A549 (cell line): ENCODE data around the gene ANKRD12. TPM values are rescaled to one million over a fixed set of nuclear protein-coding genes. Genes with fewer than 3 reads are reported as not detected.
"Not testable (repeated sequence)": the region's sequence is repeated elsewhere in the genome, so short reads cannot be mapped to it uniquely, and the experiment has no call there.

Experiments
- ATAC-seq, 2 experiments: fragments of 200-7000 bp in 1 of 2; fragments of >200 bp in 1 of 2; cut with Nextera tagmentation in 1 of 2; cut with Tn5 transposase in 1 of 2; 3 replicates each; pipeline versions ENCODE4 v1.8.0 to v1.9.1; 2018 to 2020; ENCODE audit warnings: mild to moderate bottlenecking in 1 of 2, moderate library complexity in 1 of 2
- CTCF ChIA-PET: fragments of 300-600 bp; sonication (Branson Sonifier 250); formaldehyde crosslinking; extraction: SDS; loops from one replicate; lab custom pipeline; 2021; ENCODE audit warnings: antibody characterized with exemption, inconsistent platforms; lab: Yijun Ruan, JAX
- POLR2A ChIA-PET: fragments of 350-600 bp; formaldehyde crosslinking; extraction: SDS; loops from one replicate; lab custom pipeline; 2021; ENCODE audit warnings: antibody characterized with exemption, inconsistent platforms; lab: Yijun Ruan, JAX
- DNase-seq, 2 experiments: peaks; one replicate each; pipeline versions ENCODE4 v3.0.0 to v3.0.0-alpha.2; 2011 to 2016; ENCODE audit warnings: low read depth in 1 of 2, low spot score in 1 of 2
- FAIRE-seq: peaks from 2 replicates; lab custom pipeline; 2011; peaks lifted over from hg19 to GRCh38; lab: Jason Lieb, UNC
- H3K27ac ChIP-seq, 2 experiments: fragments of >200 bp; sonication (Bioruptor Twin); formaldehyde crosslinking; 3 replicates each; pipeline ENCODE4 v1.5.1; 2016 to 2017
- H3K4me1 ChIP-seq: fragments of >200 bp; sonication (Bioruptor Twin); formaldehyde crosslinking; 3 replicates; pipeline ENCODE4 v1.6.1; 2016
- H3K4me2 ChIP-seq: fragments of >200 bp; sonication (Bioruptor Twin); formaldehyde crosslinking; 3 replicates; pipeline ENCODE4 v1.6.1; 2016
- H3K4me3 ChIP-seq: fragments of >200 bp; sonication (Bioruptor Twin); formaldehyde crosslinking; 3 replicates; pipeline ENCODE4 v1.5.1; 2016
- H3K9me3 ChIP-seq: fragments of >200 bp; sonication (Bioruptor Twin); formaldehyde crosslinking; 3 replicates; pipeline ENCODE4 v1.6.1; 2016
- CBX2 ChIP-seq: fragments of 200-600 bp; sonication (generic); IDR thresholded peaks from 2 replicates; pipeline ENCODE4 v1.6.1; 2016; ENCODE audit warnings: low read depth, mild to moderate bottlenecking, borderline replicate concordance
- CEBPB ChIP-seq, 2 experiments: fragments of >200 bp in 1 of 2; sonication (Bioruptor Twin) in 1 of 2; formaldehyde crosslinking in 1 of 2; IDR thresholded peaks; 2 replicates each; pipeline ENCODE4 v1.6.1; 2012 to 2016
- CHD4 ChIP-seq: fragments of 200-600 bp; sonication (generic); IDR thresholded peaks from 2 replicates; pipeline ENCODE4 v1.6.1; 2016; ENCODE audit warnings: antibody characterized with exemption, mild to moderate bottlenecking, borderline replicate concordance
- EHF ChIP-seq: fragments of 250-450 bp; sonication (Bioruptor Pico); IDR thresholded peaks from 2 replicates; pipeline ENCODE4 v1.5.0; 2020; ENCODE audit warnings: mild to moderate bottlenecking
- EP300 ChIP-seq, 2 experiments: fragments of >200 bp; sonication (Bioruptor Twin); formaldehyde crosslinking; IDR thresholded peaks; 2 replicates in 1 of 2; 3 replicates in 1 of 2; pipeline ENCODE4 v1.6.1; 2016 to 2017
- FOSL2 ChIP-seq, 2 experiments: fragments of 450-650 bp in 1 of 2; fragments of >200 bp in 1 of 2; sonication (Bioruptor Twin) in 1 of 2; formaldehyde crosslinking; IDR thresholded peaks; 2 replicates each; pipeline versions ENCODE4 v1.5.0 to v1.6.1; 2016 to 2020; ENCODE audit warnings: mild to moderate bottlenecking in 1 of 2, moderate library complexity in 1 of 2
- FOXS1 ChIP-seq: fragments of 250-450 bp; sonication (Bioruptor Pico); IDR thresholded peaks from 2 replicates; pipeline ENCODE4 v1.5.0; 2020; ENCODE audit warnings: mild to moderate bottlenecking, moderate library complexity
- HMGXB4 ChIP-seq: fragments of 250-450 bp; sonication (Bioruptor Pico); IDR thresholded peaks from 2 replicates; pipeline ENCODE4 v1.5.0; 2021; ENCODE audit warnings: mild to moderate bottlenecking, moderate library complexity, borderline replicate concordance
- HOXB13 ChIP-seq: fragments of 250-450 bp; sonication (Bioruptor Pico); IDR thresholded peaks from 2 replicates; pipeline ENCODE4 v1.5.0; 2020; ENCODE audit warnings: low read depth, mild to moderate bottlenecking, moderate library complexity
- JUNB ChIP-seq: fragments of >200 bp; sonication (Bioruptor Twin); formaldehyde crosslinking; IDR thresholded peaks from 2 replicates; pipeline ENCODE4 v1.6.1; 2016
- KDM1A ChIP-seq: fragments of 200-600 bp; sonication (generic); IDR thresholded peaks from 2 replicates; pipeline ENCODE4 v1.6.1; 2016; ENCODE audit warnings: low read depth, mild to moderate bottlenecking
- KDM5A ChIP-seq: fragments of 200-600 bp; sonication (generic); IDR thresholded peaks from 2 replicates; pipeline ENCODE4 v1.6.1; 2016; ENCODE audit warnings: antibody characterized with exemption, mild to moderate bottlenecking
- MAX ChIP-seq: IDR thresholded peaks from 2 replicates; pipeline ENCODE4 v1.6.1; 2012
- NPAS2 ChIP-seq: fragments of 250-450 bp; sonication (Bioruptor Pico); IDR thresholded peaks from 2 replicates; pipeline ENCODE4 v1.8.0; 2022; ENCODE audit warnings: mild to moderate bottlenecking, moderate library complexity, borderline replicate concordance
- NR3C1 ChIP-seq: fragments of >200 bp; sonication (Bioruptor Twin); formaldehyde crosslinking; IDR thresholded peaks from 3 replicates; pipeline ENCODE4 v1.6.1; 2017
- RAD21 ChIP-seq, 2 experiments: fragments of >200 bp in 1 of 2; sonication (Bioruptor Twin) in 1 of 2; formaldehyde crosslinking in 1 of 2; IDR thresholded peaks in 1 of 2; conservative IDR thresholded peaks in 1 of 2; 2 replicates in 1 of 2; 3 replicates in 1 of 2; pipeline ENCODE4 v1.6.1; 2012 to 2018; ENCODE audit warnings: inconsistent platforms in 1 of 2
- TP53 ChIP-seq: fragments of 250-450 bp; sonication (Bioruptor Pico); IDR thresholded peaks from 2 replicates; pipeline ENCODE4 v1.5.0; 2021; ENCODE audit warnings: mild to moderate bottlenecking, moderate library complexity
- ZFP36 ChIP-seq: fragments of 450-650 bp; IDR thresholded peaks from 2 replicates; pipeline ENCODE4 v1.6.1; 2014; ENCODE audit warnings: borderline replicate concordance; ENCODE audit not compliant: partially characterized antibody
- WGBS: methylation state at CpG from one replicate; pipeline ENCODE4 v1.1.6; 2017; ENCODE audit errors: missing lambda C conversion rate; 5-methylcytosine and 5-hydroxymethylcytosine counted together
- polyA plus RNA-seq, 4 experiments: library from polyadenylated mRNA; depleted of rRNA in 3 of 4; stranded (reverse); fragments of >200 nt; fragmentation: RNase III in 1 of 4; extraction: RNeasy Plus Mini Kit Qiagen cat#74134 plus additional on column Dnase treatment in 1 of 4; gene quantifications; 2 replicates in 3 of 4; 3 replicates in 1 of 4; pipeline ENCODE4 v1.2.3, GENCODE V29; 2011 to 2017

Gene ANKRD12
- polyA plus RNA-seq, 2 of the 4 experiments (the other 2 are of a cell fraction), result 2.7 to 7.3 TPM

- ATAC-seq (no peak), FAIRE-seq (no peak), DNase-seq (no peak)
- Histone ChIP-seq H3K4me3 (no peak overlapping the region), H3K4me2 (no peak overlapping the region), H3K27ac (no peak overlapping the region), H3K9me3 (no peaks in the 10 kb centered on the region), H3K4me1 (peaks cover 6% of the 10 kb centered on the region; the same call in 2 of the 3 replicates)
- TF ChIP-seq NPAS2 (CRISPR knock-in tag) (no peak), HOXB13 (CRISPR knock-in tag) (no peak), KDM5A (no peak), TP53 (CRISPR knock-in tag) (no peak), NR3C1 (no peak), KDM1A (no peak), FOSL2 (IDR thresholded peaks at IDR 0.05) (no peak), FOSL2 (CRISPR knock-in tag; IDR thresholded peaks at IDR 0.05) (no peak), CBX2 (no peak), EP300 (IDR thresholded peaks at IDR 0.05) (no peak), MAX (no peak), CHD4 (no peak)
- CTCF ChIA-PET, result interaction anchor here (1.1 kb wide), 1 partner anchor 15 kb away, joined by 5 read pairs; no protein-coding TSS in a partner anchor
- POLR2A ChIA-PET, result no interaction called here
- WGBS, result 88% methylated on average over 5 of the region's 5 CpGs
Measured at GRCh38 chr18:9088252-9088651, 48.3 kb upstream of the ANKRD12 start.

GRCh38 chr18:9088727-9089126, 47.9 kb upstream of the ANKRD12 start:
- ATAC-seq, FAIRE-seq, H3K27ac ChIP-seq, H3K4me3 ChIP-seq, POLR2A ChIA-PET, H3K9me3 ChIP-seq, DNase-seq, H3K4me2 ChIP-seq: not testable (repeated sequence)
- CTCF ChIA-PET, result interaction anchor here (0.6 to 1.1 kb wide), 2 partner anchors 15 to 25 kb away, joined by 4 to 5 read pairs; no protein-coding TSS in a partner anchor
- WGBS, result 96% methylated on average over 2 of the region's 2 CpGs
- peaks cover 10% of the 10 kb centered on the region for H3K4me1 ChIP-seq

GRCh38 chr18:9090578-9090977, 46.0 kb upstream of the ANKRD12 start:
- Histone ChIP-seq H3K4me2 (no peak overlapping the region), H3K4me1 (peaks cover 27% of the 10 kb centered on the region), H3K9me3 (no peaks in the 10 kb centered on the region)
- no peak for ATAC-seq
- no peak for TF ChIP-seq EHF (CRISPR knock-in tag)
- no peak for TF ChIP-seq FOXS1 (CRISPR knock-in tag)
- no peak for TF ChIP-seq ZFP36
- no peak for TF ChIP-seq FOSL2 (IDR thresholded peaks at IDR 0.05)
- TF ChIP-seq FOSL2 (CRISPR knock-in tag; IDR thresholded peaks at IDR 0.05), result no peak
- no peak for TF ChIP-seq KDM5A
- no peak for TF ChIP-seq HMGXB4 (CRISPR knock-in tag)
- TF ChIP-seq JUNB, result no peak
- TF ChIP-seq RAD21 (conservative IDR thresholded peaks at IDR 0.05 in 1 of 2, IDR thresholded peaks at IDR 0.05 in 1 of 2), result no peak
- no peak for TF ChIP-seq NPAS2 (CRISPR knock-in tag)
- no peak for TF ChIP-seq CEBPB (IDR thresholded peaks at IDR 0.05)
- TF ChIP-seq, all 56 proteins: peak for 0
- H3K4me3 ChIP-seq, result no peak overlapping the region
- 86% methylated on average over 5 of the region's 5 CpGs for WGBS
- DNase-seq, result no peak
- FAIRE-seq, result no peak
- ChIA-PET POLR2A (no interaction called here), CTCF (interaction anchor here (1.3 to 1.4 kb wide), 2 partner anchors 11 to 17 kb away, joined by 3 to 4 read pairs; no protein-coding TSS in a partner anchor)
- H3K27ac ChIP-seq, result peak overlapping the region; percentile 30 to 38; a peak in 2 of 6 replicates
